Fibroblast of the aortic adventitia (primary cell): ENCODE measurements around the gene NMNAT1. TPM values are rescaled to one million over a fixed set of nuclear protein-coding genes. Genes with fewer than 3 reads are reported as not detected.

Experiments used
- DNase-seq: peaks from one replicate; pipeline ENCODE4 v3.0.0-alpha.2; 2010; ENCODE audit warnings: low read depth
- H3K4me3 ChIP-seq: 2 replicates; pipeline ENCODE4 v1.5.1; 2011; ENCODE audit warnings: low read depth, mild to moderate bottlenecking, control low read depth, low read length, moderate library complexity
- CTCF ChIP-seq: IDR thresholded peaks from 2 replicates; pipeline ENCODE4 v1.5.1; 2011; ENCODE audit warnings: mild to moderate bottlenecking, low read length, control low read depth, inconsistent platforms; ENCODE audit not compliant: insufficient read depth
- total RNA-seq: library from RNA; depleted of rRNA; stranded (reverse); fragments of >200 nt; gene quantifications from 2 replicates; pipeline ENCODE4 v1.2.3, GENCODE V29; 2012; ENCODE audit warnings: low replicate concordance

Gene NMNAT1
- total RNA-seq, 1 donor, result 10.6 TPM

- DNase-seq, result no peak
- H3K4me3 ChIP-seq, result no peak overlapping the region
- TF ChIP-seq CTCF, result no peak
Observed at GRCh38 chr1:9903801-9904527, 39.3 kb upstream of the NMNAT1 start.

- DNase-seq, result peak; percentile 26
- TF ChIP-seq CTCF, result no peak
- no peak overlapping the region for H3K4me3 ChIP-seq
Observed at GRCh38 chr1:9904596-9904995, 38.7 kb upstream of the NMNAT1 start.

- no peak for DNase-seq
- no peak overlapping the region for H3K4me3 ChIP-seq
- no peak for TF ChIP-seq CTCF
Observed at GRCh38 chr1:9905010-9905409, 38.3 kb upstream of the NMNAT1 start.

- DNase-seq, result no peak
- TF ChIP-seq CTCF, result no peak
Observed at GRCh38 chr1:9906466-9906865, 36.8 kb upstream of the NMNAT1 start.

GRCh38 chr1:9907441-9907840, 35.8 kb upstream of the NMNAT1 start:
- no peak for TF ChIP-seq CTCF
- no peak overlapping the region for H3K4me3 ChIP-seq

More at GRCh38 chr1:9906466-9906865, 36.8 kb upstream of the NMNAT1 start:
- H3K4me3 ChIP-seq, result no peak overlapping the region

GRCh38 chr1:9908871-9909233, 34.4 kb upstream of the NMNAT1 start:
- peak overlapping the region; percentile 80 for H3K4me3 ChIP-seq
- DNase-seq, result no peak
- TF ChIP-seq CTCF, result no peak

More at GRCh38 chr1:9907441-9907840, 35.8 kb upstream of the NMNAT1 start:
- DNase-seq, result no peak
